GM18517 (cell line): ENCODE data around the gene BRF1.

ENCODE experiments used
- ATAC-seq: cut with Tn5 transposase; IDR thresholded peaks from one replicate; pipeline ENCODE4 v1.9.1; 2021; ENCODE audit warnings: mild to moderate bottlenecking, moderate library complexity; ENCODE audit not compliant: unreplicated experiment

BRF1 gene

GRCh38 chr14:105244334-105244733, 56.5 kb downstream of the BRF1 start:
- ATAC-seq, result no peak

- no peak for ATAC-seq
These were observed 59.2 kb downstream of the BRF1 start for GRCh38 chr14:105241641-105242040.

- no peak for ATAC-seq
These were observed 59.8 kb downstream of the BRF1 start for GRCh38 chr14:105240811-105241576.

- no peak for ATAC-seq
These were observed 71.6 kb downstream of the BRF1 start for GRCh38 chr14:105229099-105229655.

- no peak for ATAC-seq
These were observed 72.2 kb downstream of the BRF1 start for GRCh38 chr14:105228562-105228961.

- ATAC-seq, result no peak
These were observed 73.5 kb downstream of the BRF1 start for GRCh38 chr14:105227346-105227745.

- ATAC-seq, result no peak
These were observed 74.6 kb downstream of the BRF1 start for GRCh38 chr14:105226198-105226597.

- no peak for ATAC-seq
These were observed 75.8 kb downstream of the BRF1 start for GRCh38 chr14:105224845-105225570.

GRCh38 chr14:105223770-105224544, 76.8 kb downstream of the BRF1 start:
- ATAC-seq, result no peak

GRCh38 chr14:105223260-105223659, 77.5 kb downstream of the BRF1 start:
- ATAC-seq, result no peak

- ATAC-seq, result no peak
These were observed 79.1 kb downstream of the BRF1 start for GRCh38 chr14:105221598-105222178.

- ATAC-seq, result no peak
These were observed 79.9 kb downstream of the BRF1 start for GRCh38 chr14:105220699-105221597.

- ATAC-seq, result no peak
These were observed 81.0 kb downstream of the BRF1 start for GRCh38 chr14:105219753-105220152.

- ATAC-seq, result no peak
These were observed 81.7 kb downstream of the BRF1 start for GRCh38 chr14:105219043-105219612.

- ATAC-seq, result no peak
These were observed 82.2 kb downstream of the BRF1 start for GRCh38 chr14:105218611-105219010.

GRCh38 chr14:105217774-105218173, 83.0 kb downstream of the BRF1 start:
- ATAC-seq, result no peak

GRCh38 chr14:105216490-105217247, 84.1 kb downstream of the BRF1 start:
- no peak for ATAC-seq

GRCh38 chr14:105215602-105216001, 85.2 kb downstream of the BRF1 start:
- no peak for ATAC-seq
